Measurements from ENCODE around the gene LRMDA. TPM values are rescaled to one million over a fixed set of nuclear protein-coding genes. Genes with fewer than 3 reads are reported as not detected.

LRMDA gene
- total and polyA plus RNA-seq, 2 of the 4 experiments (the other 2 are of a cell fraction) = 0.07 TPM; not detected in 1

DNA sequence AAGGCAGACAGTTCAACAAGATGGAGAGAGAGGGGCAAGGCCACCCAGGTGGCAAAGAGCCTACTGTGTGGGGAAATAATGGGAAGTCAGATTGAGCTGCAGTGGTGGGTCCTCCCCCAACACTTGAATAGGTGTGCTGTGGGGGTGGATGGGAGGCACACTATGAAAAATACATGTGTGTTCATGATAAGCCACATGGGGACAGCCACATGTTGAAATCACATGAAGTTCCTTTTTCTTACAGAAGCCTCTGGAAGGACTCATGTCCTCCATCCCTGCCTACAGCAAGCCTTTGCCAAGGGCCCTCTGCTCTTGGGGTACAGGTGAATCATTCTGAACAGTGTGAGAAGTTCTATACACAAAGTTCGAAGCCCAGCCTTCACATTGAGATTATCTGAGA, 310.9 kb downstream of the LRMDA start:
- Histone ChIP-seq H3K4me3 (ENCODE audit: insufficient read depth, low read depth, low read length) (no peak overlapping the region), H2BK5ac (ENCODE audit: low read depth, low read length, poor library complexity, severe bottlenecking) (no peak overlapping the region), H3K18ac (ENCODE audit: low read depth, low read length) (no peak overlapping the region), H2BK120ac (ENCODE audit: low read depth, low read length) (no peak overlapping the region), H3K36me3 (ENCODE audit: control insufficient read depth, insufficient read depth, low read length) (no peaks in the 10 kb centered on the region), H3K14ac (replicated peaks; ENCODE audit: low read depth, low read length) (no peak overlapping the region), H3K56ac (ENCODE audit: extremely low read depth, insufficient read depth, low read length) (no peak overlapping the region), H2BK15ac (ENCODE audit: low read depth, low read length) (no peak overlapping the region), H3K9ac (ENCODE audit: low read depth, low read length) (no peak overlapping the region), H3K27me3 (ENCODE audit: control insufficient read depth, insufficient read depth, low read length) (0 out of 2 replicates have a peak, but pooled peaks cover 1% of the 10 kb centered on the region), H2AFZ (replicated peaks; ENCODE audit: low read length, poor library complexity) (no peak overlapping the region), H3K9me1 (ENCODE audit: insufficient read depth, low read length) (no peaks in the 10 kb centered on the region), H3K27ac (ENCODE audit: insufficient read depth, low read length) (no peak overlapping the region), H4K20me1 (ENCODE audit: insufficient read depth, low read length) (no peaks in the 10 kb centered on the region), H4K91ac (ENCODE audit: insufficient read depth, low read depth, low read length) (no peak overlapping the region), H4K5ac (ENCODE audit: low read depth, low read length) (no peak overlapping the region), H2BK20ac (ENCODE audit: low read depth, low read length) (no peak overlapping the region), H4K8ac (ENCODE audit: low read depth in 2 of 2, low read length in 2 of 2) (no peak overlapping the region), H3K4me1 (ENCODE audit: control insufficient read depth, insufficient read depth, low read length) (no peaks in the 10 kb centered on the region), H3K23ac (ENCODE audit: low read depth, low read length) (no peak overlapping the region), H2AK5ac (ENCODE audit: low read depth, low read length) (no peak overlapping the region), H3K4ac (ENCODE audit: low read depth, low read length) (no peak overlapping the region), H2AK9ac (replicated peaks; ENCODE audit: low read depth, low read length, poor library complexity) (no peak overlapping the region), H3K79me1 (ENCODE audit: low read depth in 1 of 2, low read length in 2 of 2) (no peaks in the 10 kb centered on the region), H3K4me2 (ENCODE audit: low read depth, low read length) (no peak overlapping the region), H3K9me3 (ENCODE audit: control insufficient read depth, insufficient read depth, low read length) (no peaks in the 10 kb centered on the region)
- WGBS, 2 experiments (ENCODE audit: extremely low coverage in 2 of 2, insufficient read length in 1 of 2) = no CpG with 5 or more reads among the region's 1 CpG
- TF ChIP-seq RCOR1 (IDR thresholded peaks at IDR 0.05; ENCODE audit: insufficient replicate concordance, low read length) = no peak
- no peak for TF ChIP-seq MAZ (IDR thresholded peaks at IDR 0.05; ENCODE audit: borderline replicate concordance, low read depth, low read length)
- no peak for TF ChIP-seq NFE2L2 (IDR thresholded peaks at IDR 0.05; ENCODE audit: low read depth, low read length)
- TF ChIP-seq, protein P1, sequence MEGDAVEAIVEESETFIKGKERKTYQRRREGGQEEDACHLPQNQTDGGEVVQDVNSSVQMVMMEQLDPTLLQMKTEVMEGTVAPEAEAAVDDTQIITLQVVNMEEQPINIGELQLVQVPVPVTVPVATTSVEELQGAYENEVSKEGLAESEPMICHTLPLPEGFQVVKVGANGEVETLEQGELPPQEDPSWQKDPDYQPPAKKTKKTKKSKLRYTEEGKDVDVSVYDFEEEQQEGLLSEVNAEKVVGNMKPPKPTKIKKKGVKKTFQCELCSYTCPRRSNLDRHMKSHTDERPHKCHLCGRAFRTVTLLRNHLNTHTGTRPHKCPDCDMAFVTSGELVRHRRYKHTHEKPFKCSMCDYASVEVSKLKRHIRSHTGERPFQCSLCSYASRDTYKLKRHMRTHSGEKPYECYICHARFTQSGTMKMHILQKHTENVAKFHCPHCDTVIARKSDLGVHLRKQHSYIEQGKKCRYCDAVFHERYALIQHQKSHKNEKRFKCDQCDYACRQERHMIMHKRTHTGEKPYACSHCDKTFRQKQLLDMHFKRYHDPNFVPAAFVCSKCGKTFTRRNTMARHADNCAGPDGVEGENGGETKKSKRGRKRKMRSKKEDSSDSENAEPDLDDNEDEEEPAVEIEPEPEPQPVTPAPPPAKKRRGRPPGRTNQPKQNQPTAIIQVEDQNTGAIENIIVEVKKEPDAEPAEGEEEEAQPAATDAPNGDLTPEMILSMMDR (conservative IDR thresholded peaks at IDR 0.05; ENCODE audit: low read depth, low read length) = no peak
- TF ChIP-seq RAD21 (IDR thresholded peaks at IDR 0.05; ENCODE audit: low read length) = no peak
- TF ChIP-seq MXI1 (IDR thresholded peaks at IDR 0.05; ENCODE audit: borderline replicate concordance, low read depth, low read length) = no peak
- TF ChIP-seq POLR2A (IDR thresholded peaks at IDR 0.05; ENCODE audit: low read depth, low read length) = no peak
- TF ChIP-seq SMC3 (IDR thresholded peaks at IDR 0.05; ENCODE audit: low read depth, low read length) = no peak
- TF ChIP-seq CHD1 (IDR thresholded peaks at IDR 0.05; ENCODE audit: low read depth, low read length) = no peak
- no peak for TF ChIP-seq CEBPB (IDR thresholded peaks at IDR 0.05; ENCODE audit: low read depth, low read length)
- no peak for TF ChIP-seq ELK1 (IDR thresholded peaks at IDR 0.05; ENCODE audit: borderline replicate concordance, low read depth, low read length)
- no peak for TF ChIP-seq RFX5 (IDR thresholded peaks at IDR 0.05; ENCODE audit: low read depth, low read length)
- no peak for TF ChIP-seq BHLHE40 (IDR thresholded peaks at IDR 0.05; ENCODE audit: low read depth, low read length)
- CTCF ChIA-PET = no interaction called here
- ATAC-seq (ENCODE audit: low read depth) (no peak), DNase-seq (no peak)
- intact Hi-C loops (cut with micrococcal nuclease) = no loop called here
- no TSS peak for BruUV-seq (replicated peaks)
- in situ Hi-C loops (cut with MboI; ENCODE audit: low sequenced_read_pairs) = no loop called here
- dilution Hi-C loops (cut with HindIII; ENCODE audit: low sequenced_read_pairs, unreplicated experiment) = no loop called here
- POLR2A ChIA-PET (ENCODE audit: unreplicated experiment) = no interaction called here

Data from IMR-90 (cell line).